GM21529 (cell line): ENCODE results near the gene AIG1.

Experiments used
- ATAC-seq: cut with Tn5 transposase; IDR thresholded peaks from one replicate; pipeline ENCODE4 v1.9.1; 2021; ENCODE audit not compliant: unreplicated experiment

AIG1 gene

GRCh38 chr6:143356101-143356880 lies 295.6 kb downstream of the AIG1 start:
- no peak for ATAC-seq

DNA sequence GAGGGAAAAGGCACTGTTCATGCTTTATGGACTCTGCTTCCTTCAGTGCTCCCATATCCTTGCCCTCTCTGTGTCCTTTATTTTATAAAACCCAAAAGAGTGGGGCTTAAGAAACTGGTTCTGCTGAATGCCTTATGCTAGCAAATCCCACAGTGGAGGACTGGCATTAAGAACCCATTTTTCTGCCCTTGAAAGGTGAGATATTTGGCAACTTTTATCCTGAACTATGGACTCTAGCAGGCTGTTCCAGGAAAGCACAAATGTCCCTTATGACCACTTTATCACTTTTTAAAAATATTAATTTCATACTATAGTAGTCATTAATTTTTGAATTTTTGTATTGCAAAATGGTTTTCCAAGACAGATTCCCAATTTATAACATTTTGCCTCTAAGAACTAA lies 296.5 kb downstream of the AIG1 start:
- no peak for ATAC-seq

DNA sequence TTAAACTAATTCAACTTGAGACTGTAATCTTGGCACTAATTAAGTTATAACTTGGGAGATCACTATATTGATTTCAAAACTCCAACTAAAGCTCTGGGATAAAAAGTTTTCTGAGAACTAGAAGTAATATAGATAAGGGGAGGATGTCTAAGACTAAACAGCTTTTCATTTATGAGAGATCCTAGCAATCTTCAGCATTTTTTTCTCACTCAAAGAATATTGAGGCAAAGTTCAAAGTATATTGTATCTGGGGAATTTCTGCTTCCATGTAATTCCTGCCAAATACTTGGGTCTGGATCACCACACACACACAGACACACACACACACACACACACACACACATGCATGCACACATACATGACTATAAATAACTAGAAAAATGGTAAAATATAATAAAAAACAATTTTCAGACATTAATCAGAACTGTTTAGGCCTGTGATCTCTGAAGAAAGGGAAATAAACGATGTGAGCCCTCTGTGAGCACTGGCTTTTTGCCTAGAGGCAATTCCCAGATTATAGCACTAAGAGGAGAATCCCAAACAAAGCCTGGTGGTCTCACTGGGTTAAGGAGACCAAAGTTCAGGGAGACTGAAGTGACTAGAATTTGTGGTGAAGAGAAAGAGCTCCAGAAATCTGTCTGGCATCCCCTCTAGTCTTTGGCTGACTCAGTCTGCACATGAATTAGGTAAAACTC lies 297.0 kb downstream of the AIG1 start:
- ATAC-seq: no peak

DNA sequence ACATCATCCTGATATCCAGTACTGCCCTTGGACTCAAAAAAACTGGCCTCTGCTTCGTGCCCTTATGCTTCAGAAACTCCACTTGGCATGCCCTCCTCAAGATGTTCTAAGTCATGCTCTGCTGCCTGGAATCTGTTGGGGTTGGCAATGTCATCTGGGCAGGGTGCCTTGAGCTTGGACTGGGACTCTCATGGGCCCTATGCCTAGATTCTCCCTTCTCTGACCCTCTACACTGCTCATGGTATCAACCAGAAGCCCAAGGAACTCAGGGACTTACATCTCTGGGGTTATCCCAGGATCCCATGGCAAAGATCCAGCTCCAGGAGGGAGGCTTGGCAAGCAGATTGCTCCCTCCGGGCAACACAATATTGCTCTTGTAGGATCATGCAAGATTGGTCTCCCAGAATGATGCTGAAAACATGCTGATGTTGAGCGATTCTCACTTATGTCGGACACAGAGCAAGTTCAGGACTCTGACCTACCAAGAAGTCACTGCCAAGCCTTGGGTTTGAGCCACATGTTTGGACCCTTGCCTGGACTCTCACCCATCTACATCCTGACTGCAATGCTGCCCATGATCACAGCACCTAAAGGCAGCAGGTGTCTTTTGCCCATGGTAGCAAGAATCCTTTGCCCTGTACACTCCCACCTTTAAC lies 301.0 kb downstream of the AIG1 start:
- ATAC-seq: no peak

GRCh38 chr6:143362192-143362558 lies 301.5 kb downstream of the AIG1 start:
- ATAC-seq: no peak

DNA sequence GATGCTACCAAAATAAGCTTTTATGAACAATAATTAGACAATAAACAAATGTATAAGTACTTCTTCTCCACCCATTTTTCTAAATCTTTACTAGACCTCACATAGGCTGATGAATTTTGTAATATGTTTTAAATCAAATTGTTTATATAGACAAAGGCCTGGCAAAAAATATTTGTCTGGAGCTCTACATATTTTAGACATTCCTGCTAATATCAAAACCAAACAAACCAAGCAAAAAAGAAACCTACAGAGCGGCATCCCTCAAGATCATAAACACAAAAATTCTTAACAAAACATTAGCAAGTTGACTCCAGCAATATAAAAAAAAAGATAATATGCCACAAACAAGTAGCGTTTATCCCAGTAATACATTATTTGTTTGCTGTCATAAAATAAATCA lies 302.6 kb downstream of the AIG1 start:
- no peak for ATAC-seq

GRCh38 chr6:143368426-143368825 lies 307.7 kb downstream of the AIG1 start:
- peak; percentile 99 for ATAC-seq

DNA sequence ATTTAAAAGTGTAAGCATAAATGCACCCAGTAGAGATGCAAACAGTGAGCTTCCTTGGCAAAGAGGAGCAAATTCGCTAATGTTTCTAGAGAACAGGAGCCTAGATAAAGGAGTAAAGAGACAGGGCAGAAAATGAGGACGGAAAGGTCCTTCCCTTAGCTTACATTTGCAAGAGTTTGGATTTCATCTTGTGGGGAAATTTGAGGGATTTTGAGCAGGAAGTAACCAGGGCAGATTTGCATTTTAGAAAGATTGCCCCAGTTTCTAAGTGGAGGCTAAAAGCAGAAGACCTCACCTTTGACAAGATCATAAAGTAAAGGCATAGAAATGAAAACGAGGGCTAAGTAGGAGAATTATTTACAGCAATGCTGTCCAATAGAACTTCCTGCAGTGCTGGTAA lies 309.3 kb downstream of the AIG1 start:
- ATAC-seq: no peak

- ATAC-seq: no peak
Measured at GRCh38 chr6:143370812-143371370, 310.2 kb downstream of the AIG1 start.

GRCh38 chr6:143372199-143372882 lies 311.7 kb downstream of the AIG1 start:
- ATAC-seq: no peak

DNA sequence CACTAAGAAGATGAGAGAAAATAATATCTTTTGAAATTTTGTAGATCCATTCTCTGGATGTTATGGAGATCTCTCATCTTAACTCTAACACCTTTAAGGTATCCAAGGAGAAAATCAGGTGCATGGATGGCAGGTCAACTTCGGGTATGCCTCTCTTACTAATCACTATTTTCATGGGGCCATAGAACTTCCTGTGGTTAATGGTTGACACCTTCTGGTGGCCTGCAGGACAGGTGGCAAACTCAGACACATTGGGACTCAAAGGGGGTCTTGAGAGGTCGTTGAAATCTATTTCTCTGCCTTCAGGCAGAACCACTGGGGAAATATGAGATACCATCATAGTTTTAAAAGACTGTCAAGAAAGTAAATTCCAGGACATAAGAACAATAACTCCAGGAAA lies 313.3 kb downstream of the AIG1 start:
- ATAC-seq: peak; percentile 44

- ATAC-seq: peak; percentile 45
Measured at GRCh38 chr6:143375022-143375585, 314.4 kb downstream of the AIG1 start.

- no peak for ATAC-seq
Measured at GRCh38 chr6:143376375-143376774, 315.7 kb downstream of the AIG1 start.

- ATAC-seq: no peak
Measured at GRCh38 chr6:143376861-143377260, 316.2 kb downstream of the AIG1 start.

DNA sequence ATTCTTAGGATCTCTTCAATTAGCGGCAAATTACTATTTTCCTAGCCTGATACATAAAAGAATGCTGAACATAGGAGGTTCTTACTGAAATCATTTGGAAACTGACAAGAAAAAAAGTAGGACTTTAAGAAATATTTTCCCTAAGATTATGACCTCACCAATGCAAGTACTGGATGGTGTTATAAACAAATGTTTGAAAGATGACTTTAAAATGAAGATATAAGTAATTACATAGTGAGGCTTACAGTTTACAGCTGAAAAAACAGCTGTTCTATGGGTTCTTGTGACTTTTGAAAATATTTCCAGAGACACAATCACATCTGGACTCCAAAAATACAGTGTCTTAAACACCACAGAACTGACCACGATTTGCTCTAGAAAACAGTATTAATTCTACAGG lies 324.9 kb downstream of the AIG1 start:
- ATAC-seq: no peak

- ATAC-seq: no peak
Measured at GRCh38 chr6:143390278-143390677, 329.6 kb downstream of the AIG1 start.
